Psoas muscle (tissue), 8 donors: ENCODE results near the gene NT5C3B. TPM values are rescaled to one million over a fixed set of nuclear protein-coding genes. Genes with fewer than 3 reads are reported as not detected.

Experiments used
- ATAC-seq, 4 donors: fragments of 200-7000 bp; cut with Tn5 transposase; one replicate each; pipeline ENCODE4 v1.9.1; 2020; ENCODE audit warnings: moderate library complexity in 3 of 4, mild to moderate bottlenecking in 2 of 4
- DNase-seq, 2 donors: peaks; one replicate each; pipeline ENCODE4 v3.0.0-alpha.2; 2020
- H3K27ac ChIP-seq: fragments of 200-600 bp; one replicate; pipeline ENCODE4 v1.8.0; 2022
- H3K27me3 ChIP-seq, 3 donors: fragments of 200-600 bp in 1 of 3; one replicate each; pipeline versions ENCODE4 v1.6.1 to v1.8.0; 2013 to 2022; ENCODE audit warnings: low read length in 2 of 3, mild to moderate bottlenecking in 2 of 3, moderate library complexity in 1 of 3; ENCODE audit not compliant: insufficient read depth in 3 of 3
- H3K36me3 ChIP-seq, 2 donors: fragments of 200-600 bp in 1 of 2; one replicate each; pipeline versions ENCODE4 v1.6.1 to v1.8.0; 2013 to 2022; ENCODE audit warnings: low read depth in 1 of 2, mild to moderate bottlenecking in 1 of 2, moderate library complexity in 1 of 2; ENCODE audit not compliant: insufficient read depth in 1 of 2
- H3K4me1 ChIP-seq: fragments of 200-600 bp; one replicate; pipeline ENCODE4 v1.8.0; 2022
- H3K4me3 ChIP-seq: fragments of 200-600 bp; one replicate; pipeline ENCODE4 v1.8.0; 2022; ENCODE audit warnings: mild to moderate bottlenecking
- H3K9me3 ChIP-seq: fragments of 200-600 bp; one replicate; pipeline ENCODE4 v1.8.0; 2022
- WGBS, 3 donors: extraction: QIAGEN DNeasy Blood & Tissue Kit; methylation state at CpG; one replicate each; pipeline versions ENCODE4 v1.1.6 to v1.1.7; 2013; 5-methylcytosine and 5-hydroxymethylcytosine counted together
- intact Hi-C, 2 donors: fragments of 100-400 bp; cut with DNase I; formaldehyde crosslinking; loops; one replicate each; pipeline versions ENCODE4 v1.11.0 to v1.14.2; 2022
- polyA plus RNA-seq, 3 donors: library from polyadenylated mRNA; stranded (reverse); fragments of 200-250 nt; gene quantifications; one replicate each; pipeline ENCODE4 v1.2.3, GENCODE V29; 2013
- total RNA-seq, 4 donors: library from RNA; stranded (reverse); fragmentation: NEBNext Ultra II Directional in 2 of 4; extraction: Animal tissue kit (Norgen Biotek cat#: 25700) in 2 of 4; gene quantifications; one replicate each; pipeline versions ENCODE4 v1.2.1 to v1.2.4, GENCODE V29; 2021 to 2023
- TF ChIP-seq, protein P1 (sequence below): fragments of 200-600 bp; IDR thresholded peaks from one replicate; pipeline ENCODE4 v1.8.0; 2022; ENCODE audit warnings: antibody characterized with exemption
- donor health status: healthy with polysubstance abuse.
- donor health status: DM: no; HTN: no; CAD: no; lungs with moderate emphysema.
- donor health status: Bipolar disorder and iron deficiency.
- donor health status: healthy.
- donor health status: DM: yes; HTN: yes; CAD: no.
- donor health status: DM: no; HTN: no; CAD: no.
- donor health status: DM: no; HTN: no; CAD: no.
- donor health status: DM: yes; HTN: yes; CAD: no.

NT5C3B gene
- total and polyA plus RNA-seq, 7 donors: 12.2 to 27.5 (median 18.6) TPM

DNA sequence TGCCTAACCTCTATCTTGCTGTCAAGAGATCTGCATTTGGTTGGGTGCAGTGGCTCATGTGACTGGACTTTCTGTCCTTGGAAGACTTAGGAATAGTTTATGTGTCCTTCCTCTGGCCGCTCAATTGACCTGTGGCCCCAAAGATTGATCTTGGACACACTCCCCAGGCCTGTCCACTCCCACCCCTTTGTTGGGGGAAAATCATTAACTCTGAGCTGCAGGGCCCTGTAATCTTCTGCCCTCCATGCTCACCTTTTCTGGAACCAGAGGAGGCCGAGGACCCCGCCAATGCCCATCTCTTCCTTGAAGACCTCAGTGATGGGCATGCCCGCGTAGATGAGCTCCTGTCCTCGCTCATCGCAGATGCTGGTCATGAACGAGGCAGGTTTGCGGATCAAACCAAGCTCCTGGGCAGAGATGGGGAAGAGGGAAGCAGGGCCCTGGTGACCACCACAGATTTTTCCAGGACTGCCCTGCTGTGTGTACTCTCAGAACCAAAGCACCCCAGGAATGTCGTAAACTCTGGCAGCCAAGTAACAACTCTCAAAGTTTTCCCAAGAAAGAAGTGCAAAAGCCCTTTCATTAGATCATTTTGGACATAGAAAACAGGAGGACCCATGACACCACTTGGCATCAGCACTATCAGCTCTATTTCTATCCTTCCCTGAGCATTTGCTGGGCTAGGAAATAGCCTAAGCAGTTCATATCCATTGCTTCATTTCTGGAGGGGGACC, 37.7 kb upstream of the NT5C3B start:
- Histone ChIP-seq H3K27ac (no peak overlapping the region), H3K4me1 (no peaks in the 10 kb centered on the region), H3K9me3 (no peaks in the 10 kb centered on the region), H3K36me3 (peaks cover 6 to 77% of the 10 kb centered on the region in 2 donors), H3K27me3 (no peaks in the 10 kb centered on the region), H3K4me3 (no peak overlapping the region)
- peak in 1 of 2 donors; percentile 6 for DNase-seq
- ATAC-seq: no peak
- WGBS, 3 donors: 96 to 98% (median 96%) methylated on average over 10 of the region's 10 CpGs
- intact Hi-C loops: no loop called here
- TF ChIP-seq, protein P1, sequence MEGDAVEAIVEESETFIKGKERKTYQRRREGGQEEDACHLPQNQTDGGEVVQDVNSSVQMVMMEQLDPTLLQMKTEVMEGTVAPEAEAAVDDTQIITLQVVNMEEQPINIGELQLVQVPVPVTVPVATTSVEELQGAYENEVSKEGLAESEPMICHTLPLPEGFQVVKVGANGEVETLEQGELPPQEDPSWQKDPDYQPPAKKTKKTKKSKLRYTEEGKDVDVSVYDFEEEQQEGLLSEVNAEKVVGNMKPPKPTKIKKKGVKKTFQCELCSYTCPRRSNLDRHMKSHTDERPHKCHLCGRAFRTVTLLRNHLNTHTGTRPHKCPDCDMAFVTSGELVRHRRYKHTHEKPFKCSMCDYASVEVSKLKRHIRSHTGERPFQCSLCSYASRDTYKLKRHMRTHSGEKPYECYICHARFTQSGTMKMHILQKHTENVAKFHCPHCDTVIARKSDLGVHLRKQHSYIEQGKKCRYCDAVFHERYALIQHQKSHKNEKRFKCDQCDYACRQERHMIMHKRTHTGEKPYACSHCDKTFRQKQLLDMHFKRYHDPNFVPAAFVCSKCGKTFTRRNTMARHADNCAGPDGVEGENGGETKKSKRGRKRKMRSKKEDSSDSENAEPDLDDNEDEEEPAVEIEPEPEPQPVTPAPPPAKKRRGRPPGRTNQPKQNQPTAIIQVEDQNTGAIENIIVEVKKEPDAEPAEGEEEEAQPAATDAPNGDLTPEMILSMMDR: no peak

DNA sequence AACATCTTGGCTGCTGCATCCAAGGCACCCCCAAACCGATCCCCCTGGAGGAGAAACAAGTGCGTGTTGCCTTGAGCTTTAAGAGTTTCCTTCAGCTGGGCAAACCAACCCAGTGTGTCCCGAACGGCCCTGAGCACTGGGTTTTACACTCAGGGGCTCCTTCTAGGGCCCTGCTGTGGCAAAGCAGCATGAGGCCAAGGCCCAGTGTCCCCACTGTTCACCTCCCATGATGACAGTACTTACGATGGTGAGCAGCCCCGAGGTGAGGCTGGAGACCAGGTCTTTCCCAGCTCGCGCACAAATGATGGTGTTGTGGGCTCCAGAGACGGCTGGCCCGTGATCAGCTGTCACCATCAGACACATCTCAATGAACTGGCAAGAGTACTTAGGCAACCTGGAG, 35.8 kb upstream of the NT5C3B start:
- TF ChIP-seq, protein P1: no peak
- Histone ChIP-seq H3K27ac (no peak overlapping the region), H3K9me3 (no peaks in the 10 kb centered on the region), H3K36me3 (peaks cover 6 to 77% of the 10 kb centered on the region in 2 donors), H3K27me3 (no peaks in the 10 kb centered on the region), H3K4me3 (no peak overlapping the region), H3K4me1 (no peaks in the 10 kb centered on the region)
- WGBS, 3 donors: 95 to 96% (median 95%) methylated on average over 10 of the region's 10 CpGs
- no peak for ATAC-seq
- peak in 1 of 2 donors; percentile 44 for DNase-seq
- intact Hi-C loops: no loop called here

DNA sequence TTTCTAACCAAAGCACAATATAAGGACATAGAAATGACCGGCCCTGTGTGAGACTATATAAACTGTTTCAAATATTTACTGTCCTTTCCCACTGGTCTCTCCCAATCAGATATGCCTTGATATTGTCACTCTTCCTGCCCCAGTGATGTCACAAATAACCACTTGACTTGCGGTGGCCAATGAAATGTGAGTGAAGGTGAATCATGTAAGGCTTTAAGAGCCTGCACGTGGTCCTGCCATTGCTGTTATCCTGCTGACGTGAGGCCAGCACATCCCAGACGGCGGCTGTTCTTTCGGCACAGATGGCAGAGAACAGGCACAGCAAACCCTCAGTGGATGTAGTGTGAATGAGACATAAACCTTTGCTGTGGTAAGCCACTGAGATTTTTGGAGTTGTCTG, 34.6 kb upstream of the NT5C3B start:
- H3K27ac ChIP-seq: no peak overlapping the region
- H3K27me3 ChIP-seq: no peaks in the 10 kb centered on the region
- no peak overlapping the region for H3K4me3 ChIP-seq
- no peaks in the 10 kb centered on the region for H3K4me1 ChIP-seq
- DNase-seq (peak in 1 of 2 donors; percentile 8), ATAC-seq (no peak)
- H3K9me3 ChIP-seq: no peaks in the 10 kb centered on the region
- peaks cover 6 to 74% of the 10 kb centered on the region in 2 donors for H3K36me3 ChIP-seq
- 77 to 83% (median 80%) methylated on average over 7 of the region's 7 CpGs for WGBS, 3 donors
- TF ChIP-seq, protein P1: no peak
- intact Hi-C loops: no loop called here

DNA sequence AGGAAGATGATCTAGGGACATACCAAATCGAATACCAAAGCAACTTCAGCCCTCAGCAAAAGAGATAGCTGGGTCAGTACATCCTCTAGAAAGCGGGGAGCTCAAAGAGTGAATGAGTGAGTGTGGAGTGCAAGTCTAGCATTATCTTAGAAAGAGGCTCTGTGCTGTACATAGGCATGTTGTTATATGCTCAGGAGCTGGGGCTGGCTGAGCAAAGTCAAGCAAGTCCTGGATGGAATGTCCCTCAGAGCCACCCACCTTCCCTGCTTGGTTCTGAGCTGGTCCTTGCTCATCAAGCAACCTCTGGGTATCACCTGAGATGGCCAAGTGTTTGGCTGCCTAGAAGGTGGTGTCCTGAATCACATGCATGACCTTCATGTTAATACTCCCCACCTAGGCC, 34.1 kb upstream of the NT5C3B start:
- WGBS, 3 donors: 82 to 92% (median 90%) methylated on average over 2 of the region's 2 CpGs
- Histone ChIP-seq H3K36me3 (peaks cover 6 to 74% of the 10 kb centered on the region in 2 donors), H3K4me1 (no peaks in the 10 kb centered on the region), H3K27ac (no peak overlapping the region), H3K4me3 (no peak overlapping the region), H3K27me3 (no peaks in the 10 kb centered on the region), H3K9me3 (no peaks in the 10 kb centered on the region)
- DNase-seq: peak in 1 of 2 donors; percentile 13
- ATAC-seq: no peak
- intact Hi-C loops: no loop called here
- TF ChIP-seq, protein P1: no peak

DNA sequence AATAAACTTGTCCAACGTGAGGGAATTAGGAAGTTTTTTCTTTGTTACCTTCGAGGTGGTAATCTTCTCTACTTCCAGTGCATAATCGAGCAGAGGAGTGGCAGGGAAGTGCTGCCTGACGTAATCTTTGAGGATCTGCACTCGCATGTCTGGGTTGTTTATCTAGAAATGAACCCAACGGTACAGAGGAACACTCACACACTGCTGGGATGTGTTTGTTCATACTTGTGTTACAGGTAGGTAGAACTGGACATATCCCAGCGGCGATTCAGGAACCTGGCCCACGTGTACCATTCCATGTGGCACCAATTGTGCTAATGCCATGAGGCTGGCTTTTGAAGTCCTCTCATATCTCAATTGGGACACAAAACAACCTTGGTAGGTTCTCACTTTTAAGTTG, 33.4 kb upstream of the NT5C3B start:
- DNase-seq (no peak), ATAC-seq (no peak)
- 74 to 85% (median 75%) methylated on average over 9 of the region's 9 CpGs for WGBS, 3 donors
- H3K36me3 ChIP-seq: peaks cover 6 to 74% of the 10 kb centered on the region in 2 donors
- intact Hi-C loops: no loop called here
- no peaks in the 10 kb centered on the region for H3K4me1 ChIP-seq
- TF ChIP-seq, protein P1: no peak
- H3K27ac ChIP-seq: no peak overlapping the region
- H3K27me3 ChIP-seq: no peaks in the 10 kb centered on the region
- H3K4me3 ChIP-seq: no peak overlapping the region
- no peaks in the 10 kb centered on the region for H3K9me3 ChIP-seq
